Measurements from ENCODE around the gene TAP2.
A peak's percentile ranks its signal among the peaks of the same experiment; 100 is the strongest.
"Not testable (repeated sequence)": the region's sequence is repeated elsewhere in the genome, so short reads cannot be mapped to it uniquely, and the experiment has no call there.

The TAP2 gene

DNA sequence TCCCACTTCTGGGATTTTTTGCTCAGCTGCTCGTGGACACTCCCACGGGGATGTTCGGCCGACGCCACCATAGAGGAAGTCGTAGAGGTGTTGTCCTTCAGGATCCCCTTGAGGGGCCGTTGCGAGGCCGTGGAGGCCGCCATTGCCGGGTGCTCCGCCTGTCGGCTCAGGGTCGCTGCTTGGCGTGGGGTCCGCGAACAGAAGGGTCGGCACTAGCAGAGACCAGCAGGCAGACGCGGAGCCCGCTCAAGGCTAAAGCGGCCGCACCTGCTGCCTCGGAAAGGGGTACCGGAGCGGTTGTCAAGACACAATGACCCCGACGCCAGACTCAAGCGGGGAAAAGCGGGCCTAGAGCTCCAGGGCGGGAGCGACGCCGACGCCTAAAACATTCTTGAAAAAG lies 41.2 kb upstream of the TAP2 start:
- Histone ChIP-seq H3K4me2 (ENCODE audit: low read depth, low read length, poor library complexity, severe bottlenecking) (no peak overlapping the region), H4K20me1 (ENCODE audit: low read depth, low read length) (no peaks in the 10 kb centered on the region), H3K9me3 (ENCODE audit: insufficient read depth, low read length) (no peaks in the 10 kb centered on the region), H3K79me2 (ENCODE audit: insufficient read depth, low read length) (no peaks in the 10 kb centered on the region), H3K9me2 (replicated peaks; ENCODE audit: insufficient read depth, low read length) (no peaks in the 10 kb centered on the region), H3K36me3 (ENCODE audit: low read length) (no peaks in the 10 kb centered on the region), H3K9ac (ENCODE audit: low read length) (no peak overlapping the region), H3K4me3 (ENCODE audit: insufficient read depth, low read length, poor library complexity, severe bottlenecking) (no peak overlapping the region), H3K27me3 (ENCODE audit: low read length) (no peaks in the 10 kb centered on the region), H3K27ac (ENCODE audit: low read depth, low read length) (no peak overlapping the region), H3F3A (ENCODE audit: insufficient read depth) (no peaks in the 10 kb centered on the region), H2AFZ (ENCODE audit: low read depth, low read length, severe bottlenecking) (no peak overlapping the region)
- no peak for TF ChIP-seq EZH2phosphoT487 (conservative IDR thresholded peaks at IDR 0.05; ENCODE audit: low read length)
- no peak for TF ChIP-seq CTCF (IDR thresholded peaks at IDR 0.05; ENCODE audit: insufficient read depth, low read length, poor library complexity, severe bottlenecking)

- Histone ChIP-seq H3F3A (ENCODE audit: insufficient read depth) (peaks cover under 1% of the 10 kb centered on the region; the same call in 1 of the 2 replicates), H3K4me3 (ENCODE audit: insufficient read depth, low read length, poor library complexity, severe bottlenecking) (no peak overlapping the region), H3K9ac (ENCODE audit: low read length) (no peak overlapping the region), H4K20me1 (ENCODE audit: low read depth, low read length) (no peaks in the 10 kb centered on the region), H3K4me2 (ENCODE audit: low read depth, low read length, poor library complexity, severe bottlenecking) (no peak overlapping the region), H3K9me3 (ENCODE audit: insufficient read depth, low read length) (no peaks in the 10 kb centered on the region), H3K36me3 (ENCODE audit: low read length) (no peaks in the 10 kb centered on the region), H3K79me2 (ENCODE audit: insufficient read depth, low read length) (no peaks in the 10 kb centered on the region), H3K9me2 (replicated peaks; ENCODE audit: insufficient read depth, low read length) (no peaks in the 10 kb centered on the region), H3K27ac (ENCODE audit: low read depth, low read length) (no peak overlapping the region), H3K27me3 (ENCODE audit: low read length) (no peaks in the 10 kb centered on the region), H2AFZ (ENCODE audit: low read depth, low read length, severe bottlenecking) (no peak overlapping the region)
- TF ChIP-seq EZH2phosphoT487 (conservative IDR thresholded peaks at IDR 0.05; ENCODE audit: low read length) (no peak), CTCF (IDR thresholded peaks at IDR 0.05; ENCODE audit: insufficient read depth, low read length, poor library complexity, severe bottlenecking) (no peak)
Measured at GRCh38 chr6:32876603-32877002, 38.1 kb upstream of the TAP2 start.

- not testable (repeated sequence) for H3K27me3 ChIP-seq (ENCODE audit: low read length); H3K4me3 ChIP-seq (ENCODE audit: insufficient read depth, low read length, poor library complexity, severe bottlenecking); H3K27ac ChIP-seq (ENCODE audit: low read depth, low read length)
Measured at GRCh38 chr6:32873947-32874346, 35.4 kb upstream of the TAP2 start.

DNA sequence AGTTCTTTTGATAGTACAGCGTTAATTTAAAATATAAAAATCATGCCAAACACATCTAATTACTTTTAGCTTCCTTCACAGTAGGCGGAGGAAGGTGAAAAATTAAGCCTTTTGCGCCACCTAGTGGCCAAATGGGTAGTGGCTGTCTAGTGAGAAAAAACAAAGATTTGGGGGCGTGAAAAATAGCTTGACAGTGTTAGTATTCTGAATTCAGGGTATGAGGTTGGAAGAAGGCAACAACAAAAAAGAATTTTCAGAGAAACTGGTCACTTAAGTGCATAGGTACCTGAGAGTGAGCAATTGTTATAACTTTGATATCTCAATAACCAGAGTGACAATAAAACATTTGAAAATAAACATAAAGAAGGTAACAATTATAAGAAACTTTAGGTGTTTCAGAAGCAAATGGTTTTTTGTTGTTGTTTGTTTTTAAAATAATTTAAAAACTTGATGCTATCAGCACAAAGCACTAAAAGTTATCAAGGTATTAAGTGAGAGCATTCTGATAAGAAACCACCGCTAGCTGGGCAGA lies 29.8 kb upstream of the TAP2 start:
- H3K4me2 ChIP-seq (ENCODE audit: low read depth, low read length, poor library complexity, severe bottlenecking) = peak overlapping the region; percentile 20
- H3K9ac ChIP-seq (ENCODE audit: low read length) = no peak overlapping the region
- no peak overlapping the region for H3K4me3 ChIP-seq (ENCODE audit: insufficient read depth, low read length, poor library complexity, severe bottlenecking)

More at GRCh38 chr6:32873947-32874346, 35.4 kb upstream of the TAP2 start:
- not testable (repeated sequence) for H3K9ac ChIP-seq (ENCODE audit: low read length); H3K79me2 ChIP-seq (ENCODE audit: insufficient read depth, low read length); H2AFZ ChIP-seq (ENCODE audit: low read depth, low read length, severe bottlenecking); H4K20me1 ChIP-seq (ENCODE audit: low read depth, low read length); H3K9me2 ChIP-seq (replicated peaks; ENCODE audit: insufficient read depth, low read length); H3F3A ChIP-seq (ENCODE audit: insufficient read depth); H3K9me3 ChIP-seq (ENCODE audit: insufficient read depth, low read length); H3K36me3 ChIP-seq (ENCODE audit: low read length); H3K4me2 ChIP-seq (ENCODE audit: low read depth, low read length, poor library complexity, severe bottlenecking)

More for the DNA sequence above, 29.8 kb upstream of the TAP2 start:
- Histone ChIP-seq H3K27me3 (ENCODE audit: low read length) (no peaks in the 10 kb centered on the region), H3K27ac (ENCODE audit: low read depth, low read length) (no peak overlapping the region), H3K9me2 (replicated peaks; ENCODE audit: insufficient read depth, low read length) (no peaks in the 10 kb centered on the region), H4K20me1 (ENCODE audit: low read depth, low read length) (no peaks in the 10 kb centered on the region), H3K79me2 (ENCODE audit: insufficient read depth, low read length) (no peaks in the 10 kb centered on the region), H3F3A (ENCODE audit: insufficient read depth) (peaks cover 25% of the 10 kb centered on the region), H2AFZ (ENCODE audit: low read depth, low read length, severe bottlenecking) (peak overlapping the region; percentile 80), H3K9me3 (ENCODE audit: insufficient read depth, low read length) (no peaks in the 10 kb centered on the region), H3K36me3 (ENCODE audit: low read length) (no peaks in the 10 kb centered on the region)
- TF ChIP-seq EZH2phosphoT487 (conservative IDR thresholded peaks at IDR 0.05; ENCODE audit: low read length) (no peak), CTCF (IDR thresholded peaks at IDR 0.05; ENCODE audit: insufficient read depth, low read length, poor library complexity, severe bottlenecking) (peak; percentile 99)

Data from SU-DHL-6 (cell line).